HG03432 (cell line): ENCODE data around the gene PPP2R2C.

Experiments used
- ATAC-seq: cut with Tn5 transposase; IDR thresholded peaks from one replicate; pipeline ENCODE4 v1.9.1; 2021; ENCODE audit warnings: mild to moderate bottlenecking, moderate library complexity; ENCODE audit not compliant: unreplicated experiment

The PPP2R2C gene

DNA sequence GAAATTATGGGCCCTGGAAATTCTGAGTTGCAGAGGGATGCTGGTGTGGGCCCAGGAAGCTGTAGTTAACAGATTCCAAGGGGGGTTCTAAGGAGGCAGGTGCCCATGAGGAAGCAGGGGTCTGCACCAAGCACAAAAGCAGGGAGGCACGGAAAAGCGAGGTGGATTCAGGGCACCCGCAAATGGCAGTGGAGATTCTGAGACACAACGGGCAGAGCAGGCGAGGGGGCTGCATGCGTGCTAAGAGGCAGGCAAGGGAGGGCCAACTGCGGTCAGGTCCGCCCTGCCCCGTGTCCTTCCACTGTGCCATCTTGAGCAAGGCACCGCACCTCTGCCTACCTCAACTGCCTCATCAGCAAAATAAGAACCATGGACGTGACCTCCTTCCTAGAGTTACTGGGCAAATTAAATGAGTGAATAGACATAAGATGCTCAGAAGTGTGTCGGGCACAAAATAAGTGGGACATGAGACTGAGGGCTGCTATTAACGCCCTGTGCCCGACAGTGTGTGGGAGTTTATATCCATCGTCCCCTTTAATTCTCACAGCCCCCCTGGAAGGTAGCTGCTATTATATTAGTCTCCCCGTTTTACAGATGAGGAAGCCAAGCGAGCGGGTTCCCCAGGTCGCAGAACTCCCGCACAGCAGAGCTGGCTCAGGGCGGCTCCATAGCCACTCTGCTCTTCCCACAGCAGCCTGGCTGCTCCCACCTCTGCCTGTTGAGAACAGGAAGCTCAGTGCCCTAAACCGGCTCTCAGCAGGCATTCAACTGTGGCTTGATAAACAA, 67.6 kb downstream of the PPP2R2C start:
- ATAC-seq = no peak

DNA sequence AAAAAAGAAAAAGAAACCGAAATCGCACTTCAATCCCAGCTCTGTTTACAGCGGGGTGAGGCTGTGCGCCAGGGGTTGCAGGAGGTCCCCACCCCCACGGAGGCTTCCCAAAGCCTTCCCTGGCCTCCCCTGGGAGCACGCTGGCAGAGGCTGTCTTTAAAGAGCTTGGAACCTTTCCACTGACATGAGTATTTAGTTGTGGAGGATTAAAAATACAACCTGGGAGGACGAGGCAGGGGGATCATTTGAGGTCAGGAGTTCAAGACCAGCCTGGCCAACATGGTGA, 69.1 kb downstream of the PPP2R2C start:
- no peak for ATAC-seq

DNA sequence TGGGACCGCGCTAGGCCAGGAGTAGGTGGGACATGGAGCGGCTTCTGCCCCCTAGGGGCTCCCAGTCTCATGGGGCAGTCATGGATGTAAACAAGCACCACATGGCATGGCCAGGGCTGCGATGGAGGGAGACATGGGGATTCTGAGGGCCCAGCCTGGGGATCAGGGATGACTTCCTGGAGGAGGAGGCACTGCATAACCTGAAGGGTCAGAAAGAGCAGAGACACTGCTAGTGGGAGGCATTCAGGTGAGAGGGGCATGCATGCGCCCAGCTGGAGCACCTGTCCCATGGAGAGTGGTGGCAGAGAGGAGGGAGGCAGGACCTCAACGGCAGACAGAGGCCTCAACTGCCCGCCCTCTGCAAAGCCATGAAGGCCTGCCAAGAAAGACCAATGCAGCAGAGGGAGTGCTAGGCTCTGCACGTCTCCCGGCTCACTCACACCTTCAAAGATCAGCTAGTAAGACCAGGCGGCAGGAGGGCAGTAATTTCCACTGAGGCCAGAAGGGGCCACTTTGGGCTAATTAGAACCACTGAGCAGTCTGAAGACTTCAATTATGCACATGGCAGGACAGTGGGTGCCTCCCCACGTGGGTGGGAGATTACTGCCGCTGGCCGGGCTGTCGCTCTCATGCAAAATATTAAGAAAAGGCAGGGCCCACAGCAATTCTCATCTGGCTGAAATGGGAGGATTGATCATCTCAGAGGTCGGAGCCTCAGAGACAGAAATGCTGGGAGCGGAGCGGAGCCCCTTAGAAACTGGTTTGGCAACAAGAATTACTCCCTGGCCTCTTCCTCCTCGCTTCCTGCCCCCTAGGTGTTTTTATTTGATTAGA, 69.6 kb downstream of the PPP2R2C start:
- no peak for ATAC-seq

DNA sequence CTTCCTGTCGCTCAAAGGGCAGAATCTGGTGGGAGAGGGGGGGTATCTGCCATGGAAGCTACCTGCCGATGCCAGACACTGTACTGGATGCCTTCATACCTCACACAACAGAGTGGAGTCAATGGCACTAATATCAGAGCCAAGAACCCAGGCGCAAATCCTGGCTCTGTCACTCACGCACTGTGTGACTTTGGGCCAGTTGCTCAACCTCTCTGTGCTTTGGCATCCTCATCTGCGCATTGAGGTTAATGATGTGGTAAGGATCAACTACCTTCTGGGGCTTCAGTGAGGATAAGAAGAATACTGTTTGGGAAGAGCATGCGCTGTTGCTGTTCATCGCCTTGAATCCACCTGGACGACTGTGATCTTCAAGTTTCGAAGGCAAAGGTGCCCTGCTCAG, 70.6 kb downstream of the PPP2R2C start:
- no peak for ATAC-seq

DNA sequence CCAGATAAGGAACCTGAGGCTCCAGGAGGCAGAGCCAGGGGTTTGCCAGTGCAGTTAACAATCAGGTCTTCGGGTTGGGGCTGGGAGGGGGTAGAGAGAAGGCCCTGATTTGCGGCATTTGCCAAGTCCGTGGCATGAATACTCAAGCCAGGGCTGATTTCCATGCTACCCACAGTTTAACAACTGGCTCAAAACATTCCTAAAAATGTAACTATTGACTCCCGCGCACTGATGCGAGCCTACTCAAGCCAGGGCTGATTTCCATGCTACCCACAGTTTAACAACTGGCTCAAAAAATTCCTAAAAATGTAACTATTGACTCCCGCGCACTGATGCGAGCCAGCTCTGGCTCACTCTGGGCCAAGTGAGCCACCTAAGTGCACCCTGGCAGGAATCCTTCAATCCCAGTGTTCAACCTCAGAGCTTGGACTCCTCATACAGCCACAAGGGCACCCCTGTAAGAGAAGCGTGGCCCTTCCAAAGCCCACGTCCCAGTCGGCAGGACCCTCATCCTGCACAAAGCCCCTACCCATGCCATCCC, 75.6 kb downstream of the PPP2R2C start:
- no peak for ATAC-seq

DNA sequence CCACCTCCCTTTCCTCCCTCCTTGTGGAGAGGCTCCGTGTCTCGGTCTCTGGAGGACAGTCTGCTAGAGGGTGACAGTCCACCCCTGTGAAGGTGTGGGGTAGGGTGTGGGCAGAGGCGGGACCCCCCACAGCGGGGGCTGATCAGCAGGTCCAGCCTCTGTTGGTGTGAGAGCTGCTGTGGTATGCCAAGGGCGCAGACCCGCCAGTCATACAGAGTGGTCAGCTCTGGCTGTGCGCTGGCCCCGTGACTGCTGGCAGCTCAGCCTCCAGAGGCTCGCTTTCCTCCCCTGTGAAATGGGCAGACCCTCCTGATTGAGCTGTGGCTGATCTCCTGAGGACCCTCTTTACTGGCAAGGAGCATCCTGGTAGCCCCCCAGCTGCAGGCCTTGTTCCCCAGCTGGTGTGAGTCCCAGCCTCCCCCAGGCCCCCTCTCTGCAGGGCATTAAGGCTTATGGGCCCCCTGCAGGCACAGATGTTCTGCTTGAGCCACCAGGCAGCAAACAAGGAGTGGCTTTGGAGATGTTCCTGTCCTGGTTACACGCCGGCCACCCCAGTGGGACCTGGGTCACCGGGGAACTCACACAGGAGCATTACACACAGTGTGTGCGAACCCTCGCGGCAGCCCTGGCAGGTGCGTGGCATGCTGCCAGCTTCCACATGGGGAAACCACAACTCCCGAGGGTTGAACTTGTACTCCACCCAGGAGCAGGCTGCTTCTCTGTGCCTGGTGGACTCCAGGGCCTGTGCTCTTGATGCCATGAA, 76.8 kb downstream of the PPP2R2C start:
- ATAC-seq = no peak

DNA sequence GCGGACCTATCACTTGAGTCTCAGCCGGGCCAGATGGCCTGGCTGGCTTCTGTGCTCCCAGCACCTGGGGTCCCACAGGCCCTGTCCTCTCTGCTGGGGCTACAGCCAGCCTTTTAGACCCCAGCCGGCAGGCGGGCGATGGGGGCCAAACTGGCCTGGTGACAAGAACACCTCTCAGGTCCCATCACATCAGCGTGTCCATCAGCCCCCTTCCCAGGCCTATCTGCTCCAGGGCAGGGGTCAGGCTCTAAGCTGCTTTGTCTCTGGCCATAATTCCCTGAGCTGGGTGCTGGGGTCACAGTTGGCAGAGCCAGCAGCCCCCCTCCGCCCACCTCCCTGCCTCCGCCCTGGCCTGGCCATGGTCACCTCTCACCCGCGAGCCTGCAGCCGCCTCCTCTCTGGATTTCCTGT, 77.7 kb downstream of the PPP2R2C start:
- no peak for ATAC-seq

DNA sequence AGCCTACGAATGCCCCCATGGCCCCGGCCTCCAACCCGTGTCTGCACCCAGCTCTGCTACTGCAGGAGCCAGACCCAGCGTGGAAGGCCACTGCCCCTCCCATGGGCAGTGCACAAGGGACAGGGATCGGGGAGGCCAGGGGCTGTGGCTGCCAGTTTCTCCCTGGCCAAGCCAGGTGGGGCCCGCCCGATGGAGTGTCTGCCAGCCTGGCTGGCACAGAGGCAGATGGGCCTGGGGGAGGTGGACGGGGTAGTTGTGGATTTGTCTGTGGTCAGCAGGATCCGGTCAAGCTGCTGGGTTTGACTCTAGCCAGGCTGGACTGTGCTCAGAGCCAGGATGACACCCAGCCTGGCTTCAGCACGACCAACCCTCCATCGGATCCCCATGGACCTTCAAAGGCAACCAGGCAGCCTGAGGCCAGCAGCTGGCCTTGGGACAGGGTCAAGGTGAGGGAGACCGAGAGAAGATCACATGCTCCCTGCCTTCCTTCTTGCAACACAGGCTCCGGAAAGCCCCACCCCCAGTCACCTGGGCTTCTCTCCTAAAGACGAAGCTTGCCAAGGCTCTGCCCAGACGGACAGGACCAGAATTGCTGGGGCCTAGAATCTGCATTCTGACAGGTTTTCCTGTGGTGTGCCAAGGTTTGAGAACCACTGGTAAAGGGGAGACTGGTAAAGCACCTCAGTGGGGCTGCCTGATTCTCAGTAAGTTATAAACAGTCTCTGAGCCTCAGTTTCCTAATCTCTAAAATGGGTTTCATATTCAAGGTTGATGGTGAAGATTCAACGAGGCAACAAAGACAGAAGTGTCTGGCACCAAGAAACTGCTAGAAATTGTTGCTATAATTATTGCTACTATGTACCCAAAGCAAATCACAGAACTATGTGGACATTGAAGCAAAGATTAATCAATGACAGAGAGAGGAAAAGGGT, 78.6 kb downstream of the PPP2R2C start:
- no peak for ATAC-seq

DNA sequence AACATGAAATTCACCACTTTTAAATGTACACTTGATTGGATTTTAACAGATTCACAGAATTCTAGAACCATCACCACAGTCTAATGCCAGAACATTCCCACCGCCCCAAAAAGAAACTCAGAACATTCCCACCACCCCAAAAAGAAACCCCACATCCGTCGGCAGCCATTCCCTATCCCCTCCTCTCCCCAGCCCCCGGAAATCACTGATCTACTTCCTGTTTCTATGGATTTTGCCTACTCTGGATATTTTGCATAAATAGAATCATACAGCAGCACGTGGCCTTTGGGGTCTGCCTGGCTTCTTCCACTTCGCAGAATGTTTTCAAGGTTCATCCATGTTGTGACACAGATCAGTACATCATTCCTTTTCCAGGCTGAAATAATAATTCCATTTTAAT, 79.3 kb downstream of the PPP2R2C start:
- no peak for ATAC-seq

DNA sequence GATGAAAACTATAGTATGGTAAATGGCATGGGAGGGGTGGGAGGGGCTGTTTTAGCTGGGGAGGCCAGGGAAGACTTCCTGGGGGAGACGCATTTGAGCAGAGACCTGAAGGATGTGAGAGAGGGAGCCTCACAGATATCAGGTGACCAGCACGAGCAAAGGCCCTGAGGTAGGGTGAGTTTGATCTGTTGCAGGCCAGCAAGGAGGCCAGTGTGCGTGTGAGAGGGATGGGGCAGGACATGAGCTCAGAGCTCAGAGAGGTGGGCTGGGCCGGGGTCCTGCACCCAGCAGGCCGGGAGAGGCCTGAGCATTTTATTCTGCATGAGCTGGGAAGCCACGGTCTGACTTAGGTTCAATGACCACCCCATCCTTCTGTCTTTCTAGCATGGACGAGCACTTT, 80.0 kb downstream of the PPP2R2C start:
- ATAC-seq = no peak

DNA sequence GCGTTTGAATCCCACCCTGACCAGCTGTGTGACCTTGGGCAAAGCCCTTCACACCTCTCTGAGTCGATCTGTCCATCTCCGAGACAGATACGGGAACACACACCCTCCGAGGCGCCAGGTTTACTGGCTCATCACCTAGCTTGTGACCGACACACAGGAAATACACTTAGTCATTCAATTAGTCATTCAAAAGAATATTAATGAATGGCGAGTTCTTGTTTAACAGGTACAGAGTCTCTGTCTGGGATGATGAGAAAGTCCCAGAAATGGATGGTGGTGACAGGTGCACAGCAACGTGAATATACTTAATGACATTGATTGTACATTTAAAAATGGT, 80.6 kb downstream of the PPP2R2C start:
- ATAC-seq = no peak

DNA sequence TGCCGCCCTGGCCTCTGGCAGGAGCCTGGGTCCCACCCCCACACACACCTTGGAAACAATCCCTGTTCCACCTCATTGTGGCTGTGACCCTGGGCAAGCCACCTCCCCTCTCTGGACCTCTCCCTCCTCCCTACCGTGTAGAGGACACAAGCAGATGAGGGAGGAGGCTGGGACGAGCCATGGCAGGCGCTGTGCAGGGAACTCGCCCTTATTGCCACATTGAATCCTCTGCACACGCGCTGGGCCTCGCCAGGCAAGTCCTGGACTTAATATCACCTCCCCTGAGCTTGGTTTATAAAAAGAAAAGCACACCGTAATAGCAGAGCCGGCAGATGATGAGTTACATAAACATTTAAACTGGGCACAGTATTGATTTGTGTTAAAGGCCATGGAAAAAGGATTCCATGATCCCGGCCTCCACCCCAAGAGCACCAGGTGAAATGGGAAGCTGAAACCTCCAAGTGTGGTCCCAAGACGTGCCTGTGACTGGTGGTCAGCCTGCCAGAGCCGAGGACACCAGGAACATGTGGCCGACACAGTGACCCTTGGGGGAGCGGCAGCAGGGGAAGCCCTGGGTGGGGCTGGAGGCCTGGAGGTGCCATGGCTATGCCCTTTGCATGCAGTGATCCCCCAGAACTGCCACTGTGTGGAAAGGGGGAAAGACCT, 81.1 kb downstream of the PPP2R2C start:
- no peak for ATAC-seq

DNA sequence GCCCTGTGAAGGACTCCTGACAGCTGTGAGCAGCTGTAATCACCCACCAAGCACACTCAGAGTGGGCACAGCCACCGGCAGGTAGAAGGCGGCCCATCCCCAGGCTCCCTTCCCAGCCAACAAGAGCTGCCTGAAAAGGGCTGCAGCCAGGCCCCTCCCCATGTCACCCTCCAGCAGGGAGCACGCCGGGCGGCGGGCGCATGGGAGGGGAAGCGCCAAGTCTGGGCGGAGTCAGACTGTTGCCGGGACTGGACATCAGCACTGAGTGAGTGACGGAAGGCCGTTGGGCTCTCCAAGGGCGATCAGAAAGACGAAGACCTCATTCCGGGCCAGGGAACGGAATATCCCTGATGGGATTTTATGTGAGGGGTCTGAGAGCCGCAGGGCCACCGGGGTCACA, 82.1 kb downstream of the PPP2R2C start:
- no peak for ATAC-seq

DNA sequence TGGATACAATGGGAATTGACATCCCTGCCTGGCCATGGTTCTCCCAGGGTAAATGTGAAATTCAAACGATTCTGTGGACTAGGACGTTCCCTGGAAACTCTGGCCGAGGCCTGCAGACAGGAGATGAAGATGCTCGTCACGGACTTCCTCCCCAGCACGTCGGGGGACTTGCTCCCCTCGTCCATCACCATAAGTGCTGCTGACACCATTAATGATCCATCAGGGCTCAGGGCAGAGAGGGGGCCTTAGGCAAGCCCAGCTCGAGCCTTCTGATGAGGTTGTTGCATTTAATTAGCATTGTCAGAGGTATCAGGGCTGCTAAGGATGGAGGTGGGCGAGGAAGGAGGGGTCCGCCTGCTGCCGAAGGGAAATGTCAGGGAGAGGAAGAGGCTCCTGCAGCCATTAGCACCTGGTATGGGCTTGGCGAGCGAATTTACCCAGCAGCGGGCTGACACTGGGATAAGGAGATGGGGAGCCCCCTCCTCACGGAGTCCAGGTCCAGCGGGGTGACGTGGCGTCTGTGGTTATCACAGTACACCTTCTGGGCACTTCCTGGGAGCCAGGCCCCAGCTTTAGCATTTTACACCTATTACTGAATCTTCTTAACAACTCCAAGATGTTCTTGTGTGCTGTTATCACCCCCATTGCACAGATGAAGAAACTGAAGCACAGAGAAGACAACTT, 83.1 kb downstream of the PPP2R2C start:
- ATAC-seq = no peak

DNA sequence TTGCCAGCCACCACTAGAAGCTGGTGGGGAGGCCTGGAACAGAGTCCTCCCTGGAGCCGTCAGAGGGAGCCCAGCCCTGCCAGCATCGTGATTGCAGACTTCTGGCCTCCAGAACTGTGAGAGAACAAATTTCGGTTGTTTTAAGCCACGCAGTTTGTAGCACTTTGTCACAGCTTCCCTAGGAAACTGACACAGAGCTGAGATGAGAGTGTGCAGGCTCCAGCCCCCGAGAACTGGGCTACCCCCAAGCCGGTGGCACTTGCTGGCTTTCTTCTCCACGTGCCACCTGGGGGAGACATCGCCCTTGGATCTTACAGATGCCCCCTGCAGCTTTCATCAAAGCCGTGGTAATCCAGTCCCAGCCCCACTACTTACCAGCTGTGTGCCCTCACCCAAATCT, 83.7 kb downstream of the PPP2R2C start:
- no peak for ATAC-seq

DNA sequence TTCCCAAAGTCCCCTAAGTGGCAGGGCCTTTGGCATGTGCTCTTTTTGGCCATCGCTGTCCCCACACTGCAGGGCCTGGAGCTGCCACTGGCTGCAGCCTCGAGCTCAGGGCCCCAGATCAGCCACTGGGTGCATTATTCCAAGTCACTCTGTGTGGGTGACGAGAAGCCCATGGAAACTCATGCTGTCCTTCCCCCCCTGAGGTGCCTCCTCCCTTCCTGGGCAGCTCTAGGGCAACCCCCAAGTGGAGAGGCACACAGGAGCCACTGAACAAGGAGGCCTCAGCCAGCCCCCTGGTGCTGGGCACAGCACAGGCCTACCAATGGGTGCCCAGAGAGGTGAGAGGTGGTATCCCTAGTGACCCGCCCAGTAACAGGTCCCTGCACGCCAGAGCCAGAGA, 84.5 kb downstream of the PPP2R2C start:
- no peak for ATAC-seq

DNA sequence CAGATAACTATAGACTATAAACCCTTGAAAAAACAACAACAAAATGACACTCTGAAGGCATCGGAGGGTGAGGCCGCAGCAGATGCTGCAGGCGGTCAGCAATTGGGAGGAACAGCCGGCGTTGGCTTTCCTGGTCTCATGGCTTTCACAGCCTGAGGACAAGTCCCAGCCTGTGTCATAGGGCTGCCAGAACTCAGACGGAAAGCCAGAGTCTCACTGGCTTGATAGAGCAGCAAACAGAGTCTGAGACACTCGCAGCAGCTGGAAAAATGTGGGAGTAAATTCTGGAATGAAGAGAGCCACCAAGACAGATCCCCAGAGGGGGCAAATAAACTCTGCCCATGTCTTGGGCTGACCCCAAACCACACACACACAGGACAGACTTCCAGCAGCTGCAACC, 86.3 kb downstream of the PPP2R2C start:
- no peak for ATAC-seq

DNA sequence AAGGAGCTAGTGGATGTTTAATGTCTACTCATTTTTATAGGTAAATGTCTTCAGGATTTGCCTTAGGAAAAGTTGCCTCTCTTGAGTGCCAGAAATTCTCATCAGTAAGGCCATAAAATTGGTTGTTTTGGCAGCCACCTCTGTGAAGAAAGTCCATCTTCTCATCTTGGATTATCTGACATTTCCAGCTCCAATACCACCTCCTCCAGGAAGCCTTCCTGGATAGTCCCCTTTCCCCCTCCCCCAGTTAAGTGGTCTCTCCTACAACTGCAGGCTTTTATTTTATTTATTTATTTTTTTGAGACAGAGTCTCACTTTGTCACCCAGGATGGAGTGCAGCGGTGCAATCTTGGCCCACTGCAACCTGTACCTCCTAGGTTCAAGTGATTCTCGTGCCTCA, 87.1 kb downstream of the PPP2R2C start:
- no peak for ATAC-seq

DNA sequence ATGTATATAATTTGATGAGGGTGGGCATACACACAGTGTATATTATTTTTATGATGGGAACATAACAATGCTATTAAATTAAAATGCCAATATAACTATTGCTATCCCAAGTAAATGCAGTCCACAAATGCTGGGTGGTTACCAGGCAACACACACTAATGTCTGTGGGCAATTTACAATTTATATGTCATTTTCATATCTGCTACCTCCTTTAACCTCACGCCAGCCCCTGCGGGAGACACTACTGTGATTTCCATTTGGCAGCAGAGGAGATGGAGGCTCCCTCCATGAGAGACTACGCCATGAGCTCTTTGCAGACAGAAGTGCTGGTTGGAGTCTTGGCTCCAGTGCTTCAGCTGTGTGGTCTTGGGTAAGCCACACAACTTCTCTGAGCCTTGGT, 87.9 kb downstream of the PPP2R2C start:
- ATAC-seq = no peak

DNA sequence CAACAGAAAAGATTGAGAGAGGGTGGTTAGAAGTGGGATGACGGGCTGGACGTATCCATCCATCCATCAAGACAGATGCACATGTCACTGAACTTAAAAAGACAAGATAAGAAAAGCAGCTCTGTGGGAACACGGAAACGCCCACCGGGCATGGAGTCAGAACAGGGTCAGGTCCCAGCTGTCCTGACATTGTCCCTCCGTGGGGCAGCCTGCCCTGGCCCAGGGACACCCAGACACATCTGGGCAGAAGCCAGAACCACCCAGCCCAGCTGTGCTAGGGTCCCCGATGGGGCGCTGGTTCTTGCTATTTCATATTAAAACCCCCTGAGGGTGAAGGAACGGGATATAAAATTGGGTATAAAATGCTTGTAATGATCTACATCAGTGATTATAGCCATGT, 88.5 kb downstream of the PPP2R2C start:
- no peak for ATAC-seq
